ENCODE results near the gene CEACAM18. TPM values are rescaled to one million over a fixed set of nuclear protein-coding genes. Genes with fewer than 3 reads are reported as not detected.

CEACAM18 gene
- total RNA-seq, 2 experiments from 2014 or later, result not detected

DNA sequence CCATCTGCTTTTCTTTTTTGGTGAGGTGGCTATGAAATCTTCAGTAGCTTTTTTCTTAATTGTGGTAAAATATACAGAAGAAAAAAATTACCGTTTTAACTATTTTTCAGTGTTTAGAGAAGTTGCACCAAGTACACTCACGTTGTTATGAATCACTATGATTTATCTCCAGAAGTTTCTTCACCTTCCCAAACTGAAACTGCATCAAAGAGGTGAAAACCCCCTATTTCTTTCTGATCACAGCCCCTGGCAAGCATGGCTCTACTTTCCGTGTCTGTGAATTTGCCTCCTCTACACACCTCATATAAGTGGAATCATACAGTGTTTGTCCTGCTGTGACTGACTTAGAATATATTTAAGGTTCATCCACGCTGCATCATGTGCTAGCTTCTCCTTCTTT is 45.3 kb upstream of the CEACAM18 start:
- peaks cover 0 to 2% of the 10 kb centered on the region in 2 experiments for H3K27me3 ChIP-seq (ENCODE audit: control insufficient read depth in 1 of 2, insufficient read depth in 2 of 2, low read length in 2 of 2)
- ChIA-PET POLR2A (no interaction called here), CTCF (no interaction called here)
- intact Hi-C loops (cut with DNase I, micrococcal nuclease), result no loop called here
- ATAC-seq (ENCODE audit: poor library complexity), result no peak
- DNase-seq, result peak in 2 of 14 experiments; percentile 30 to 42
- no peak overlapping the region for H3K27ac ChIP-seq (ENCODE audit: low read depth in 1 of 2, low read length in 2 of 2)
- no peaks in the 10 kb centered on the region for H3K36me3 ChIP-seq (ENCODE audit: insufficient read depth, low read length)
- Mint-ChIP-seq H3K4me3 (no peak overlapping the region), H3K4me1 (ENCODE audit: low read depth) (no peaks in the 10 kb centered on the region), H3K27ac (no peak overlapping the region), H3K9me3 (no peaks in the 10 kb centered on the region), H3K27me3 (peaks cover 8% of the 10 kb centered on the region), H3K36me3 (ENCODE audit: low read depth) (no peaks in the 10 kb centered on the region)
- H3K4me1 ChIP-seq (ENCODE audit: insufficient read depth, low read length), result no peaks in the 10 kb centered on the region
- TF ChIP-seq, protein P1, sequence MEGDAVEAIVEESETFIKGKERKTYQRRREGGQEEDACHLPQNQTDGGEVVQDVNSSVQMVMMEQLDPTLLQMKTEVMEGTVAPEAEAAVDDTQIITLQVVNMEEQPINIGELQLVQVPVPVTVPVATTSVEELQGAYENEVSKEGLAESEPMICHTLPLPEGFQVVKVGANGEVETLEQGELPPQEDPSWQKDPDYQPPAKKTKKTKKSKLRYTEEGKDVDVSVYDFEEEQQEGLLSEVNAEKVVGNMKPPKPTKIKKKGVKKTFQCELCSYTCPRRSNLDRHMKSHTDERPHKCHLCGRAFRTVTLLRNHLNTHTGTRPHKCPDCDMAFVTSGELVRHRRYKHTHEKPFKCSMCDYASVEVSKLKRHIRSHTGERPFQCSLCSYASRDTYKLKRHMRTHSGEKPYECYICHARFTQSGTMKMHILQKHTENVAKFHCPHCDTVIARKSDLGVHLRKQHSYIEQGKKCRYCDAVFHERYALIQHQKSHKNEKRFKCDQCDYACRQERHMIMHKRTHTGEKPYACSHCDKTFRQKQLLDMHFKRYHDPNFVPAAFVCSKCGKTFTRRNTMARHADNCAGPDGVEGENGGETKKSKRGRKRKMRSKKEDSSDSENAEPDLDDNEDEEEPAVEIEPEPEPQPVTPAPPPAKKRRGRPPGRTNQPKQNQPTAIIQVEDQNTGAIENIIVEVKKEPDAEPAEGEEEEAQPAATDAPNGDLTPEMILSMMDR (IDR thresholded peaks at IDR 0.05), result no peak
- no peaks in the 10 kb centered on the region for H3K9me3 ChIP-seq (ENCODE audit: control insufficient read depth in 1 of 2, insufficient read depth in 1 of 2, low read length in 2 of 2)
- no peak overlapping the region for H3K4me3 ChIP-seq (ENCODE audit: low read length)

DNA sequence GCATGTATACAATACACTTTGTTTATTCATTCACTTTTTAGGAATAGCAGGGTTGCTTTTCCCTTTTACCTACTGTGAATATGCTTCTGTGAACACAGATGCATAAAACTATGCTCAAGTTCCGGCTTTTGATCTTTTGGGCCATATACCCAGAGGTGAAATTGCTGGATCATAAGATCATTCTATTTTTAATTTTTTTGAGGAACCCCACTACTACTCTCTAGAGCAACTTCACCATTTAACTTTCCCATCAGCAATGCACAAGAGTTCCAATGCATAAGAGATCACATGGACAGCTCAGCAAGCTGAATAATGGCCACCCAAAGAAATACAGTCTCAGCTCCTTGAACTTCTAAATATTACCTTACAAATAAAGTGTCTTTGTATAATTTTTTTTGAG is 43.9 kb upstream of the CEACAM18 start:
- ChIA-PET CTCF (interaction anchor here (0.8 kb wide), 1 partner anchor 13 kb away, joined by 4 read pairs; no protein-coding TSS in a partner anchor), POLR2A (no interaction called here)
- Mint-ChIP-seq H3K4me1 (ENCODE audit: low read depth) (peaks cover 8% of the 10 kb centered on the region), H3K27ac (no peak overlapping the region), H3K27me3 (peaks cover 8% of the 10 kb centered on the region), H3K9me3 (no peaks in the 10 kb centered on the region), H3K36me3 (ENCODE audit: low read depth) (no peaks in the 10 kb centered on the region), H3K4me3 (no peak overlapping the region)
- no peak overlapping the region for H3K27ac ChIP-seq (ENCODE audit: low read depth in 1 of 2, low read length in 2 of 2)
- no peaks in the 10 kb centered on the region for H3K36me3 ChIP-seq (ENCODE audit: insufficient read depth, low read length)
- DNase-seq, result no peak
- TF ChIP-seq, protein P1 (IDR thresholded peaks at IDR 0.05), result no peak
- peaks cover 0 to 2% of the 10 kb centered on the region in 2 experiments for H3K27me3 ChIP-seq (ENCODE audit: control insufficient read depth in 1 of 2, insufficient read depth in 2 of 2, low read length in 2 of 2)
- H3K9me3 ChIP-seq (ENCODE audit: control insufficient read depth in 1 of 2, insufficient read depth in 1 of 2, low read length in 2 of 2), result no peaks in the 10 kb centered on the region
- intact Hi-C loops (cut with DNase I, micrococcal nuclease), result no loop called here
- ATAC-seq (ENCODE audit: poor library complexity), result no peak
- no peak overlapping the region for H3K4me3 ChIP-seq (ENCODE audit: low read length)
- H3K4me1 ChIP-seq (ENCODE audit: insufficient read depth, low read length), result peaks cover 9% of the 10 kb centered on the region

DNA sequence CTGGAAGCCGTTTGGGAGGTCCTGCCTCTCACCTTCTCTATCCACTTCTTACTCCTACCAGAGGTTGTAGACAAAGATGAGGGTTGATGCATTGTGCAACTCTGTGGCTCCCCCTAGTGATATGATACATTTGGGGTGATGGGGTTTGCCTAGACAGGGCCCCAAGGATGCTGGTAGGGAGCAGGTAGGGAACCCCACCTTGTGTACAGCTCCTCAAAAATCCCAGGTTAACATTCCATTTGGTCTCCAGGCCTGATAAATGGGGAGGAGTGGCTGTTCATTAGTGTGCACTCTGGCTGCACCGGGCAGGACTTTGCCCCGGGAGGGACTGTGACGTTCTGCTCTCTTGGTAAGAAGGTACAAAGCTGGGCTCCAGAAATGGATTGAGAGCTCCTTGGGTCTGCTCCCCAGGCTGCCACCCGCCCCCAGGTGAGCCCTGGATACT is 39.3 kb upstream of the CEACAM18 start:
- DNase-seq (peak in 8 of 14 experiments; percentile 7 to 71 (median 29)), ATAC-seq (ENCODE audit: poor library complexity) (no peak)
- Histone ChIP-seq H3K4me1 (ENCODE audit: insufficient read depth, low read length) (peaks cover 29% of the 10 kb centered on the region), H3K9me3 (ENCODE audit: control insufficient read depth in 1 of 2, insufficient read depth in 1 of 2, low read length in 2 of 2) (no peaks in the 10 kb centered on the region), H3K27ac (ENCODE audit: low read depth in 1 of 2, low read length in 2 of 2) (no peak overlapping the region), H3K4me3 (ENCODE audit: low read length) (no peak overlapping the region), H3K27me3 (ENCODE audit: control insufficient read depth in 1 of 2, insufficient read depth in 2 of 2, low read length in 2 of 2) (peaks cover 0 to 2% of the 10 kb centered on the region in 2 experiments), H3K36me3 (ENCODE audit: insufficient read depth, low read length) (no peaks in the 10 kb centered on the region)
- TF ChIP-seq, protein P1 (IDR thresholded peaks at IDR 0.05), result peak; percentile 29
- Mint-ChIP-seq H3K4me3 (peak overlapping the region; percentile 31), H3K4me1 (ENCODE audit: low read depth) (peaks cover 38% of the 10 kb centered on the region), H3K9me3 (no peaks in the 10 kb centered on the region), H3K27ac (no peak overlapping the region), H3K27me3 (peaks cover 8% of the 10 kb centered on the region), H3K36me3 (ENCODE audit: low read depth) (no peaks in the 10 kb centered on the region)
- ChIA-PET POLR2A (no interaction called here), CTCF (no interaction called here)
- intact Hi-C loops (cut with DNase I, micrococcal nuclease), result loop anchor here in 1 of 2 experiments (1.0 to 2.0 kb wide), 2 partner anchors 17 to 100 kb away; no protein-coding TSS in a partner anchor

Data from CD4-positive, alpha-beta T cell (primary cell).